ENCODE results near the gene MAN1A1.
A peak's percentile ranks its signal among the peaks of the same experiment; 100 is the strongest.

Gene MAN1A1

DNA sequence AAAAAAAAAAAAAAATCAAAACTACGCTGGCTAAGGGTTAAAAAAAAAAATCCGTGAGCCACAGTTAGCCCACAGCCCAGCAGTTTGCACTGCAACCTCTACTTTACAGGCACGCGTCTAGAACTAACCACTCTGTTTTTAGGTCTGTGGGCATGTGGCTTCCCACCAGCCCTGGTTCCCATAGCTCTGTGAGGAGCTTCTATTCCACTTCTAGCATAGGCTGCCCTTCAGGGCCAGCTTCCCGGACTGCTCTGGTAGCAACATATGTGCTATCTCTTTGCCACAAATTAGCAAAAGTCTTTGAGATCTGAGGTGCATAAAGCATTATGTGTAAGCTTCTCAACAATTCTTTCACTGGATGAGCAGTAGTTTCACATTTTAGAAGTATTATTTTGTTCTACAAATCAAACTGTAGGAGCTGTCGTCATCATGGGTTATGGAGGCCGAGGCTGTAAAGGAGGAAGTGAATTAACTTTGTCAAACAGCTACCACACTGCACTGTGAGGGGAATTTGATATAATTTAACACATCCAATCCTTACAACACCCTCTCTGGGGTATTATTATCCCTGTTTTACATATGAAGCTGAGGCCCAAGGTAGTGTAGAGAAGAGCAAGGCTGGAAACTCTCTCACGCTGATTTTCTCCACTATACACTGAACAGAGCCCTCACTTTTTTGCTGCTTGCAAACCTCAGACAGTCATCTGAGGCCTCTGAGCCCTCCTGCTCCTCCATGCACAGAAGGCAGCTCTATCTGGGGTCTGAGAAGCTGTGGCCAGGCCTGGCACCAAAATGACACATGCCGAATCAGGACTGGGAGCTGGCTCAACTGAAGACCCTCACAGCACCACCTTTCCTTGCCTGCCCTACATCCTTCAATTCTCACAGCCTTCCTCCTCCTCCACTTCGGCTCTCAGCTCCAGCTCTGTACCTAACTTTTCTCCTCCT, 35.4 kb downstream of the MAN1A1 start:
- H3K4me3 ChIP-seq (ENCODE audit: low read length), result no peak overlapping the region
- DNase-seq (ENCODE audit: low read depth), result no peak
- TF ChIP-seq, protein P1, sequence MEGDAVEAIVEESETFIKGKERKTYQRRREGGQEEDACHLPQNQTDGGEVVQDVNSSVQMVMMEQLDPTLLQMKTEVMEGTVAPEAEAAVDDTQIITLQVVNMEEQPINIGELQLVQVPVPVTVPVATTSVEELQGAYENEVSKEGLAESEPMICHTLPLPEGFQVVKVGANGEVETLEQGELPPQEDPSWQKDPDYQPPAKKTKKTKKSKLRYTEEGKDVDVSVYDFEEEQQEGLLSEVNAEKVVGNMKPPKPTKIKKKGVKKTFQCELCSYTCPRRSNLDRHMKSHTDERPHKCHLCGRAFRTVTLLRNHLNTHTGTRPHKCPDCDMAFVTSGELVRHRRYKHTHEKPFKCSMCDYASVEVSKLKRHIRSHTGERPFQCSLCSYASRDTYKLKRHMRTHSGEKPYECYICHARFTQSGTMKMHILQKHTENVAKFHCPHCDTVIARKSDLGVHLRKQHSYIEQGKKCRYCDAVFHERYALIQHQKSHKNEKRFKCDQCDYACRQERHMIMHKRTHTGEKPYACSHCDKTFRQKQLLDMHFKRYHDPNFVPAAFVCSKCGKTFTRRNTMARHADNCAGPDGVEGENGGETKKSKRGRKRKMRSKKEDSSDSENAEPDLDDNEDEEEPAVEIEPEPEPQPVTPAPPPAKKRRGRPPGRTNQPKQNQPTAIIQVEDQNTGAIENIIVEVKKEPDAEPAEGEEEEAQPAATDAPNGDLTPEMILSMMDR (IDR thresholded peaks at IDR 0.05; ENCODE audit: insufficient read depth, low read depth, low read length, missing control alignments), result no peak

GRCh38 chr6:119312875-119313338, 36.7 kb downstream of the MAN1A1 start:
- H3K4me3 ChIP-seq (ENCODE audit: low read length), result no peak overlapping the region

DNA sequence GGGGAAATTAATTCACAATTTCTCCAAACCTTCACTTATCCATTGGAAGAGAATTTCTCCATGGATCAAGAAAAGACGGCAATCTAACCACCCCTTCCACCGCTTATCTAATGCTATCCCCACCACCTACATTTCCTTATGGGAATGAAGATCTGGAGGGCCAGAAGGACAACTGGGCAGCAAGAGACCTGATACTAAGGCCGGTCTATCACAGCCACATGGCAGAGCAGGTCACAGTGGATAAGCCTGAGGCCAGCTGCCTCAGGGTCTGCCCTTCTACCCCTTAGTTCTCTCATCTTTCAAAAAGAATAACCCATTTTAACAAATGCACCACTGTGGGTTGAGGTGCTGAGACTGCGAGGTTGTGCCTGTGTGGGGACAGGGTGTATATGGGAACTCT, 37.1 kb downstream of the MAN1A1 start:
- no peak overlapping the region for H3K4me3 ChIP-seq (ENCODE audit: low read length)
- TF ChIP-seq, protein P1 (IDR thresholded peaks at IDR 0.05; ENCODE audit: insufficient read depth, low read depth, low read length, missing control alignments), result no peak
- no peak for DNase-seq (ENCODE audit: low read depth)

More at GRCh38 chr6:119312875-119313338, 36.7 kb downstream of the MAN1A1 start:
- TF ChIP-seq, protein P1 (IDR thresholded peaks at IDR 0.05; ENCODE audit: insufficient read depth, low read depth, low read length, missing control alignments), result no peak
- no peak for DNase-seq (ENCODE audit: low read depth)

GRCh38 chr6:119311514-119312142, 37.9 kb downstream of the MAN1A1 start:
- no peak for DNase-seq (ENCODE audit: low read depth)
- TF ChIP-seq, protein P1 (IDR thresholded peaks at IDR 0.05; ENCODE audit: insufficient read depth, low read depth, low read length, missing control alignments), result no peak
- H3K4me3 ChIP-seq (ENCODE audit: low read length), result no peak overlapping the region

- peak; percentile 37 for DNase-seq (ENCODE audit: low read depth)
- H3K4me3 ChIP-seq (ENCODE audit: low read length), result no peak overlapping the region
- TF ChIP-seq, protein P1 (IDR thresholded peaks at IDR 0.05; ENCODE audit: insufficient read depth, low read depth, low read length, missing control alignments), result no peak
Observed at GRCh38 chr6:119310486-119311036, 39.0 kb downstream of the MAN1A1 start.

GRCh38 chr6:119308991-119309657, 40.4 kb downstream of the MAN1A1 start:
- TF ChIP-seq, protein P1 (IDR thresholded peaks at IDR 0.05; ENCODE audit: insufficient read depth, low read depth, low read length, missing control alignments), result no peak
- H3K4me3 ChIP-seq (ENCODE audit: low read length), result no peak overlapping the region
- no peak for DNase-seq (ENCODE audit: low read depth)
